ENCODE measurements around the gene RAD51B. TPM values are rescaled to one million over a fixed set of nuclear protein-coding genes. Genes with fewer than 3 reads are reported as not detected.

Gene RAD51B
- total RNA-seq, 1 experiment from 2014 or later = 16.7 TPM

DNA sequence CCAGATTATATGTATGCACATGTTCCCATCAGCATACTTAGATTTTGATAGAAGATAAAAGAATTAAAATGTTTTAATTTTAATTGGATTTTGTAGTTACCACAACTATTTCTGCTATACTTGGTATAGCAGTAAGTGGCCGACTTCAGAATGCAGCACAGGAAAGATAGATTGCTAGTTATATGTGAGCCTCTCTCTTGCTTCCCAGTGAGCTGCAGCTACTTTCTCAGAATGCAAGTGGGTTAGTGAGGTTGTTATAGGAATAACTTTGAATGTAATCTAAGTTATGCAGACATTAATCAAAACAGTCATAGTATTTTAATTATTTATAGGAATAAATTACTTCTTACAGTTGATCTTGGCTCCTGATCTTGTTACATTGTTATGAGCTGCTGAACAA, 240.6 kb downstream of the RAD51B start:
- no peak overlapping the region for H3K14ac ChIP-seq (ENCODE audit: insufficient read depth, low read length)
- H3K9ac ChIP-seq (ENCODE audit: extremely low read depth, insufficient read length, low read length) = no peak overlapping the region
- no peak overlapping the region for H2BK15ac ChIP-seq (ENCODE audit: low read depth, low read length)
- H3K4me1 ChIP-seq (ENCODE audit: insufficient read depth, low read length) = no peaks in the 10 kb centered on the region
- TF ChIP-seq, protein P1, sequence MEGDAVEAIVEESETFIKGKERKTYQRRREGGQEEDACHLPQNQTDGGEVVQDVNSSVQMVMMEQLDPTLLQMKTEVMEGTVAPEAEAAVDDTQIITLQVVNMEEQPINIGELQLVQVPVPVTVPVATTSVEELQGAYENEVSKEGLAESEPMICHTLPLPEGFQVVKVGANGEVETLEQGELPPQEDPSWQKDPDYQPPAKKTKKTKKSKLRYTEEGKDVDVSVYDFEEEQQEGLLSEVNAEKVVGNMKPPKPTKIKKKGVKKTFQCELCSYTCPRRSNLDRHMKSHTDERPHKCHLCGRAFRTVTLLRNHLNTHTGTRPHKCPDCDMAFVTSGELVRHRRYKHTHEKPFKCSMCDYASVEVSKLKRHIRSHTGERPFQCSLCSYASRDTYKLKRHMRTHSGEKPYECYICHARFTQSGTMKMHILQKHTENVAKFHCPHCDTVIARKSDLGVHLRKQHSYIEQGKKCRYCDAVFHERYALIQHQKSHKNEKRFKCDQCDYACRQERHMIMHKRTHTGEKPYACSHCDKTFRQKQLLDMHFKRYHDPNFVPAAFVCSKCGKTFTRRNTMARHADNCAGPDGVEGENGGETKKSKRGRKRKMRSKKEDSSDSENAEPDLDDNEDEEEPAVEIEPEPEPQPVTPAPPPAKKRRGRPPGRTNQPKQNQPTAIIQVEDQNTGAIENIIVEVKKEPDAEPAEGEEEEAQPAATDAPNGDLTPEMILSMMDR (conservative IDR thresholded peaks at IDR 0.05) = no peak
- no peak overlapping the region for H3K23ac ChIP-seq (ENCODE audit: insufficient read length, low read depth, low read length)
- H3K23me2 ChIP-seq (ENCODE audit: insufficient read length, low read depth, low read length, poor library complexity, severe bottlenecking) = no peaks in the 10 kb centered on the region
- Mint-ChIP-seq H3K27ac (no peak overlapping the region), H3K36me3 (ENCODE audit: insufficient read depth in 1 of 3, low read depth in 3 of 3) (peaks cover 0 to 15% (median 4%) of the 10 kb centered on the region in 3 experiments; a peak in 4 of 7 replicates), H3K27me3 (ENCODE audit: low read depth) (no peaks in the 10 kb centered on the region), H3K4me3 (no peak overlapping the region), H3K4me1 (peaks cover 5 to 6% of the 10 kb centered on the region in 2 experiments; a peak in 3 of 4 replicates), H3K9me3 (peaks cover 13 to 14% of the 10 kb centered on the region in 2 experiments; a peak in 4 of 5 replicates)
- WGBS (ENCODE audit: extremely low coverage, insufficient read length, low lambda C conversion rate) = no CpG with 5 or more reads among the region's 1 CpG
- H4K91ac ChIP-seq (ENCODE audit: insufficient read length, low read depth, low read length) = no peak overlapping the region
- no peak overlapping the region for H4K8ac ChIP-seq (replicated peaks; ENCODE audit: insufficient read length, low read depth, low read length)
- H3K9me3 ChIP-seq (ENCODE audit: control insufficient read depth, low read depth, low read length) = no peaks in the 10 kb centered on the region
- H3K79me1 ChIP-seq (ENCODE audit: insufficient read depth, low read depth, low read length, poor library complexity, severe bottlenecking) = no peaks in the 10 kb centered on the region
- H3K4ac ChIP-seq (ENCODE audit: low read depth, low read length) = no peak overlapping the region
- no peak overlapping the region for H3K18ac ChIP-seq (ENCODE audit: insufficient read length, low read depth, low read length)
- H2BK12ac ChIP-seq (ENCODE audit: insufficient read length, low read depth, low read length) = no peak overlapping the region
- H3K56ac ChIP-seq (ENCODE audit: insufficient read length, low read depth, low read length) = no peak overlapping the region
- H2AFZ ChIP-seq (ENCODE audit: low read length) = no peak overlapping the region
- no peaks in the 10 kb centered on the region for H3K79me2 ChIP-seq (ENCODE audit: insufficient read depth, low read length)
- no peak overlapping the region for H3K4me2 ChIP-seq (ENCODE audit: insufficient read depth, insufficient read length, low read length)
- no peak for DNase-seq
- H2AK5ac ChIP-seq (ENCODE audit: insufficient read length, low read length) = no peak overlapping the region
- no peak overlapping the region for H2BK120ac ChIP-seq (ENCODE audit: low read depth, low read length, poor library complexity, severe bottlenecking)
- H3K27ac ChIP-seq (ENCODE audit: insufficient read length, low read depth, low read length) = no peak overlapping the region
- no peak overlapping the region for H2BK20ac ChIP-seq (ENCODE audit: low read depth, low read length, poor library complexity, severe bottlenecking)
- no peak overlapping the region for H3T11ph ChIP-seq (ENCODE audit: low read length)
- H3K27me3 ChIP-seq (ENCODE audit: insufficient read depth, low read length) = no peaks in the 10 kb centered on the region
- H2BK5ac ChIP-seq (ENCODE audit: insufficient read length, low read length) = no peak overlapping the region
- H4K20me1 ChIP-seq (ENCODE audit: control insufficient read depth, insufficient read depth, insufficient read length) = no peaks in the 10 kb centered on the region
- no peak overlapping the region for H4K5ac ChIP-seq (ENCODE audit: insufficient read length, low read depth, low read length)
